Effector memory CD4-positive, alpha-beta T cell (primary cell): ENCODE data around the gene HSPA12B.

Experiments used
- DNase-seq, 3 donors: peaks; one replicate each; pipeline ENCODE4 v3.0.0-alpha.2; 2020
- H3K27ac ChIP-seq: 2 replicates; pipeline ENCODE4 v1.7.0; 2013; ENCODE audit warnings: mild to moderate bottlenecking, low read length, moderate library complexity; ENCODE audit not compliant: insufficient read depth, poor library complexity, severe bottlenecking
- H3K27me3 ChIP-seq: replicated peaks from 2 replicates; pipeline ENCODE4 v1.7.0; 2013; ENCODE audit warnings: mild to moderate bottlenecking, low read length; ENCODE audit not compliant: insufficient read depth, control insufficient read depth, poor library complexity, severe bottlenecking
- H3K36me3 ChIP-seq: 2 replicates; pipeline ENCODE4 v1.7.0; 2013; ENCODE audit warnings: mild to moderate bottlenecking, low read length, moderate library complexity; ENCODE audit not compliant: control insufficient read depth, insufficient read depth
- H3K4me1 ChIP-seq: 2 replicates; pipeline ENCODE4 v1.7.0; 2013; ENCODE audit warnings: low read length, mild to moderate bottlenecking; ENCODE audit not compliant: control insufficient read depth, insufficient read depth, poor library complexity, severe bottlenecking
- H3K4me3 ChIP-seq: 2 replicates; pipeline ENCODE4 v1.7.0; 2013; ENCODE audit warnings: low read length, low read depth, mild to moderate bottlenecking; ENCODE audit not compliant: insufficient read depth, poor library complexity, severe bottlenecking
- H3K9me3 ChIP-seq: 2 replicates; pipeline ENCODE4 v1.7.0; 2013; ENCODE audit warnings: mild to moderate bottlenecking, low read length, moderate library complexity; ENCODE audit not compliant: control insufficient read depth

Gene HSPA12B

DNA sequence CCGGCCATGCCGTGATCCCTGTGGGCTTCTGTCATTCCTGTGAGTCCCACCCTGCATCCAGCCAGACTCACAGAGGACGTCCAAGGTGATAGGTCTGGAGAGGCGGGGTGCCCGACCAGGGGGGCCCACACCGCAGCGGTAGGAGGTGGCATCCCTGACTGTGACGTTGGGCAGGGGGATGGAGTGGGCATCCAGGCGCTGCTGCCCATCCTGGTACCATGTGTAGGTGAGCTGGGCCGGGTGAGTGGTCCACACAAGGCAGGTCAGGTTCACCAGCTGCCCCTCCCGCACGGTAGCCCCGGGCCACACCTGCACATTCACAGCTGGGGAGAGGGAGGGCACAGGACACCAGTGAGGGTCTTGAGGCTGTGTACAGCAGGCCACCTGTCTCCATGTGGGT, 39.1 kb upstream of the HSPA12B start:
- no peaks in the 10 kb centered on the region for H3K27me3 ChIP-seq
- no peaks in the 10 kb centered on the region for H3K36me3 ChIP-seq
- H3K27ac ChIP-seq, result no peak overlapping the region
- DNase-seq, result no peak
- no peak overlapping the region for H3K4me3 ChIP-seq
- no peaks in the 10 kb centered on the region for H3K9me3 ChIP-seq
- no peaks in the 10 kb centered on the region for H3K4me1 ChIP-seq

DNA sequence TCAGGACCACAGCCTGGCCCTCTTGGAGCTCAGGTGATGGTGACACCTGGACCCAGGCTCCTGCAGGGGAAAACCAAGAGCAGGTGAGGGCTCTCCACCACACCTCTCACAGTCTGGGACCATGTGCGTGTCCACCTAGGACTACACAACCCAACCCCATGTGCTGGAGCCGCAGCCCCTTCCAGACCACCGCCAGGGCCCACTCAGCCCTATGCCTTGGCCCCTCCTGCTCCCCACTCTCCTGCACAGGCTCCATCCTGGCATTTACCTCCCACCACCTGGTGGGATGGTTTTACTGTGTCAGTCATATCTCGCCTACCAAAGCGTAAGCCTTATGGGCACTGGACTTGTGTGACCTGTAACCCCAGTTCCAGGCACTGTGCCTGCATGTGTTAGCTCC, 37.6 kb upstream of the HSPA12B start:
- Histone ChIP-seq H3K4me3 (no peak overlapping the region), H3K9me3 (no peaks in the 10 kb centered on the region)

DNA sequence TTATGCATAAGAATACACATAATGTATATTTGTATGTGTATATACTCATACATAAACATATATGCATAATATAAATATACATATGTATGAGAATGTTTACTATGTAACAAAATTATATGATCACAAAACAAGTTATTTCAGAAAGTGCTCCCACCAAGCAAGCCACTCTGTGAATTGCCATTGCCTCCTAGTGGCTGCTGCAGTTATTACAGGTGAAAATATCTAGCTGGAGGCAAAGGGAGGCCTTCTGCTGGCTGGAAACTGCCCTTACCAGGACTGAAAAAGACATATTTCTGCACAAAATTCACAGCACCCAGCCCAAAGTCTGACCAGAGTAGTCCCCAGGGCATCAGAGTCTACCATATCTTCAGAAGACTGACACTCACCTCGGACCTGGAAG, 36.3 kb upstream of the HSPA12B start:
- H3K4me3 ChIP-seq, result no peak overlapping the region
- no peak for DNase-seq
- no peaks in the 10 kb centered on the region for H3K27me3 ChIP-seq
- H3K4me1 ChIP-seq, result no peaks in the 10 kb centered on the region
- H3K27ac ChIP-seq, result no peak overlapping the region
- H3K36me3 ChIP-seq, result no peaks in the 10 kb centered on the region
- H3K9me3 ChIP-seq, result no peaks in the 10 kb centered on the region

More for the DNA sequence above, 37.6 kb upstream of the HSPA12B start:
- no peak overlapping the region for H3K27ac ChIP-seq
- no peaks in the 10 kb centered on the region for H3K36me3 ChIP-seq
- no peaks in the 10 kb centered on the region for H3K4me1 ChIP-seq
- no peaks in the 10 kb centered on the region for H3K27me3 ChIP-seq
- no peak for DNase-seq

DNA sequence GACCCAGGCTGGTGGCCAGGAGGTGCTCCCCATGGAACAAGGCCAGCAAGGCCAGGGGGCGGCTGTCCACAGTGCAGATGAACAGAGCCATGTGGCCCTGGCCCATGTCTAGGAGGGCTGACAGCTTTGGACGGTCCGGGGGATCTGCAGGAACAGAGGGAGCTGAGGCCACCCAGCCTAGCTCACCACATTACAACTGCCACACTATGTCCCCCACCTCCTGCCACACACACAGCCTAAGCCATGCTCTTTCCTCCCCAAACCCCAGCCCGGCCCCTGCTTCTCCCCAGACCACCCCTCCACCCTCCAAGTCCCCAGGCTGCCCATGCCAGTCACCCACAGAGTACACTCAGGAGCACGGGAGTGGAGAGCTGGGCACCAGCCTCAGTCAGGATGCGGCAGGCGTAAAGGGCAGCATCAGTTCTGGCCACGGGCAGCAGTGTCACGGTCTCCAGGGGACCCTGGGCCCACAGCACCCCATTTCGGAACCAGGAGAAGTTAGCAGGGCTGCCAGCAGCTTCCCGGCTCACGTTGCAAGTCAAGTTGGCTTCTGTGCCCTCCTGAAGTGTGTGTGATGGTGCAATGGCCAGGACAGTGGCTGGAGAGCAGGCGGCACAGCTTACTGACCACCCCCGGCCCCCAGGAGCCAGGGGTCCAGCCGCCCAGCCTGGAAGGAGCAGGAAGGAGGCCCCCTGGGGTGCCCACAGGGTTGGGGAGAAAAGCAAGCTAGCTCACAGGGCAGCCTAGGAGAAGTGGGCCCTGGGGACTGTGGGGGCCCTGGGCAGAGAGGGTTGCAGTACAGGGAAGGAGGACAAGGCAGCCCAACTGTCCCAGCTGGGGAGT, 35.5 kb upstream of the HSPA12B start:
- Histone ChIP-seq H3K36me3 (no peaks in the 10 kb centered on the region), H3K4me1 (no peaks in the 10 kb centered on the region)

DNA sequence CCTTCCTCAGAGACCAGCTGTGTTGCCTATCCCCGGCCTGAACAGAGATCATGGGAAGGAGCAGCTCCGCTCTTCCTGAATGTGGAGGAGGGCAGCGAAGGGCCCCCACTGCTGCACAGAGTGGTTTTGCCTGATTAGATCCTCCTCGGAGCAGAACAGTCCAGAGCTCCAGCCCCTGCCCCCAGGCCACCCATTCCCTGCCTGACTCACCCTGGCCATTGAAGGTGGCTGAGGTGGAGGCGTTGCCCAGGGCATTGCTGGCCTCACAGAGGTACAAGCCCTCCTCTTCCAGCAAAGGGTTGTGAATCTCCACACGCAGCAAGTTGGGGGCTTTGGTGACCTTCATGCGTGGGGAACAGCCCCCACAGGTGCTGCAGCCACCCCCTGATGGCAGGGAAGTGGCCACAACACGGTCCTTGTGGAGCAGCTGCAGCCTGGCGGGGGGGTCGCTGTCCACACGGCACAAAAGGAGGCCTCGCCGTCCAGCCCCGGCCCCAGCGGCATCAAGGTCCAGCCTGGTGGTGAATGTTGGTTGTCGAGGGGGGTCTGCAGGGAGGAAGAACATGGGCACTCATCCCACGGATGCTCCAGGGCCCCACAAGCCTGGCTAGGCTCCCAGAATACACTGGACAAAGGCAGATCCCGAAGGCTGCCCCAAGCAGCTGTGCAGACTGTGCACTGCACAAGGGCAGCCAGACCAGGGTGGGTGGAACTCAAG, 34.7 kb upstream of the HSPA12B start:
- no peaks in the 10 kb centered on the region for H3K9me3 ChIP-seq
- no peak overlapping the region for H3K4me3 ChIP-seq
- H3K27me3 ChIP-seq, result no peaks in the 10 kb centered on the region
- no peaks in the 10 kb centered on the region for H3K4me1 ChIP-seq
- no peak for DNase-seq
- no peaks in the 10 kb centered on the region for H3K36me3 ChIP-seq
- no peak overlapping the region for H3K27ac ChIP-seq

More for the DNA sequence above, 35.5 kb upstream of the HSPA12B start:
- Histone ChIP-seq H3K27me3 (no peaks in the 10 kb centered on the region), H3K4me3 (no peak overlapping the region), H3K27ac (no peak overlapping the region), H3K9me3 (no peaks in the 10 kb centered on the region)
- DNase-seq, result no peak

DNA sequence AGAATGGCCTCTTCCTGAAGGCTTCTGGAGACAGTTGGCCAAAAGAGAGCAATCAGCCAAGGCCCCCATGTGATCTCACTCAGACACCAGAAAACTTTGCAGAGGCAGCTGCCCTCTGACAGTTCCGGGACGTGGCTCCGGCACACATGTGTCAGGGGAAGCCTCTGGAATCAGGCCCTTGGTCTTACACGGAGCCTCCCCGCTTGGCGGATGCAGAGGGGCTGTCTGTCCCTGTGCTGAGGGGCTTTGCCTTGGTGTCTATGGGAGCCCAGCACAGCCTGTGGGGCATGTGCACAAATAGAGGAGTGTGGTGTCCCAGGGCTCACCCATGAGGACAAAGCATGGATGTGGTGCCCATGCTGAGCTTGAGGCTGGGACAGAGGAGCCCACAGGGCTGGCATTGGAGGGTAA, 33.9 kb upstream of the HSPA12B start:
- Histone ChIP-seq H3K36me3 (no peaks in the 10 kb centered on the region), H3K4me3 (no peak overlapping the region), H3K27ac (no peak overlapping the region), H3K4me1 (no peaks in the 10 kb centered on the region), H3K27me3 (no peaks in the 10 kb centered on the region), H3K9me3 (no peaks in the 10 kb centered on the region)
- no peak for DNase-seq

DNA sequence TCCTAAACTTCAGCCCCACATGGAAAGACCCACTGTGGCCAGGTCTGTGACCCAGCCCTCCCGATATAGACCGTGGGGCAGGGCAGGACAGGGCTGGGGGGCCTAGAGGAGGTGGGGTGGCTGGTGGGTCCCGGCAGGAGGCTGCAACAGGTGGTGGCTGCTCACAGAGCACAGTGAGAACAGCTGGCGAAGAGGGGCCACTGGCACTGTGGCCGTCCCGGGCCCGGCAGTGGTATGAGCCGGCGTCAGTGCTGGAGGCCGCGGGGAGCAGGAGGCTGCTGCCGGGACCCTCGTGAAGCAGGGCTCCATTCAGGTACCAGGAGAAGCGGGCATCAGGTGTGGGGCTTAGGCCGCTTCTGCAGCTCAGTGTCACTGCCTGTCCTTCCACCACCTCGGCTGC, 33.4 kb upstream of the HSPA12B start:
- H3K4me1 ChIP-seq, result no peaks in the 10 kb centered on the region
- no peaks in the 10 kb centered on the region for H3K27me3 ChIP-seq
- no peaks in the 10 kb centered on the region for H3K36me3 ChIP-seq
- DNase-seq, result no peak
- no peak overlapping the region for H3K4me3 ChIP-seq
- no peak overlapping the region for H3K27ac ChIP-seq
- H3K9me3 ChIP-seq, result no peaks in the 10 kb centered on the region

DNA sequence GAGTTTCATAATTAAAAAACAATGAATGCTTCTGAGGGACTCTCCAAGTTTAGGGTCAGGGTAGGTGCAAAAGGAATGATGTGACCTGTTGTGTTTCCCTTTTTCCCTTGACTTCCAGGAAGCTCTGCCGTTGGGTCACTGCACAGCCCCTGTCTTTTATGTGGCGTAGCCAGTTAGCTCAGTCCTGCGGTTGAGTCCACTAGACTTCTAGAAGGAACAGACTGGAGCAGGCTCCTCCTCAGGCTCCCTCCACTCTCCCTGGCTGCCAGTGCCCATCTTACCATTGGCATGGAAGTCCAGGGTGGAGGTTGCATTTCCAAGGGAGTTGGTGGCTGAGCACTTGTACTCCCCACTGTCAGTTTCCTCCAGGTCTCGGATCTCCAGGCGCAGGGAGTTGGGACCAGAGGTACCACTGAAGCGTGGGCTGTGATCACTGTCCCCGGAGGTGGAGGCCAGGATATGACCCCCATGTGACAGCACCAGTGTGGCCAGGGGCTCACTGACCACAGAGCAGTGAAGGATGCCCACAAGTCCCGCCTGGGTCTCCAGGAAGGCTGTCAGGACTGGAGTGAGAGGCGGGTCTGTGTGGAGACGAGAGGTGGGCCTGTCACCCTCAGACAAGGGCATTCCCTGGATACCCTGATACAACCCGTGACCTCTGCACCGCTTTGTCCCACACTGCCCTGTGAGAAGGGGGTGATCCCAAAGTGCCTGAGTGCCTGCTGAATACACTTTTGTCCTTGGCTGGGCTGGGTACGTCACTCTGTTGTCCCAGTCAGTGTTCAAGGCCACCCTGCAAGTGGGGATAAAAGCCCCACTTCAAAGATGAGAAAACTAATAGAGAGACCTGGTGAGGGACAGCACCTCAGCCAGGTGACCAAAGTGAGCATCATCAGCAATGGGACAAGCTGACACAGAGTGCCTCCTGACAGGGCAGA, 31.2 kb upstream of the HSPA12B start:
- Histone ChIP-seq H3K4me3 (no peak overlapping the region), H3K36me3 (no peaks in the 10 kb centered on the region), H3K4me1 (no peaks in the 10 kb centered on the region), H3K9me3 (no peaks in the 10 kb centered on the region), H3K27me3 (no peaks in the 10 kb centered on the region), H3K27ac (no peak overlapping the region)
- DNase-seq, result no peak

DNA sequence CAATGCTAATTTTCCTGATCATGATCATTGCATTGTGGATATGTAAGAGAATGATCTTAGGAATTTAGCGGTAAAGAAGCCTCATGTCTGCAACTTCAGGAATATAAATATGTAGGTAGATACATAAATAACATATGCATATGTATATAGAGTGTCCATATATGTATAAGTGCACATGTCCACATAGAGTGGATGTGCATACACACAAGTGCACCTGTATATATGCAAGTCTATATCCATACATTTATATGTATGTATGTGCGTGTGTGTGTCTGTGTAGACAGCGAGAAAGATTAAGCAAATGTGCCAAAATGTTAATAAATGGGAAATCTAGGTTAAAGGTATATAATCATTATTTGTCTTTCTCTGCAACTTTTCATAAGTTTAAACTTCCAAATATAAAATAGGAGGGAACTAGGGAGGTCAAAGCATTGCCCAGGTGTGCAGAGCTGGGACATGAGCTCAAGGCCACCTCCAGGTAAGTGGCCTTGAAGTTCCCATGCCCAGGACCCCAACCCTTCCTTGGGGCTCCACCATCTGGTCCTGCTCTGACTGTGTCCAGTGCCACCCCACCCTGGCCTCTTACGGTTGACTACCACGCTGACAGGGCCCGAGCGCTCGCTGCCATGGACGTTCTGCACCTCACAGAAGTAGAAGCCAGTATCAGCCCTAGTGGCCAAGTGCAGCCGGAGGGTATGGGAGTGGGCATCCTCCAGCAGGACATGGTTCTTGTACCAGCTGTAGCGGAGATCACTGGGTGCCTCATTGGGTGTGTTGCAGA, 29.7 kb upstream of the HSPA12B start:
- no peak for DNase-seq
- Histone ChIP-seq H3K9me3 (no peaks in the 10 kb centered on the region), H3K27ac (no peak overlapping the region), H3K36me3 (no peaks in the 10 kb centered on the region), H3K27me3 (no peaks in the 10 kb centered on the region), H3K4me3 (no peak overlapping the region), H3K4me1 (no peaks in the 10 kb centered on the region)
